HG02588 (cell line): ENCODE results near the gene GNAO1.

Experiments
- ATAC-seq: cut with Tn5 transposase; IDR thresholded peaks from one replicate; pipeline ENCODE4 v1.9.1; 2021; ENCODE audit warnings: mild to moderate bottlenecking, moderate library complexity; ENCODE audit not compliant: unreplicated experiment

GNAO1 gene

DNA sequence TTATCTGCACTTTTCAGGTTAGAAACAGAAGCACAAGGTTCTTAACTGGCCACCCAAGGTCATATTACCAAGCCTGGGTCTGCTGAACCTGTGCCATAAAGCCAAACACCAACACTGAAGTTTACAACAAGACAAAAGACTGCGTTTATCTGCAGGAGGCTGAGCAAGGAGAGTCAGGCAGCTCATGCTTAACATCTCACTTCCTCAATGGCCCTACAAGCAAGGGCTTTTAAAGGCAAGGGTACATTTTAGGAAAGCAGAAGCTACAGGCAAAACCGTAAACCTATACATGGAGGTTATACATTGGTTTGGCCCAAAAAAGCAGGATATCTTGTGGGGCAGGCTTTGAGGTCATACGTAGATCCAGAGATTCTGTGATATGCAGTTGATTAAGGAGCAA is 91.2 kb downstream of the GNAO1 start:
- no peak for ATAC-seq

DNA sequence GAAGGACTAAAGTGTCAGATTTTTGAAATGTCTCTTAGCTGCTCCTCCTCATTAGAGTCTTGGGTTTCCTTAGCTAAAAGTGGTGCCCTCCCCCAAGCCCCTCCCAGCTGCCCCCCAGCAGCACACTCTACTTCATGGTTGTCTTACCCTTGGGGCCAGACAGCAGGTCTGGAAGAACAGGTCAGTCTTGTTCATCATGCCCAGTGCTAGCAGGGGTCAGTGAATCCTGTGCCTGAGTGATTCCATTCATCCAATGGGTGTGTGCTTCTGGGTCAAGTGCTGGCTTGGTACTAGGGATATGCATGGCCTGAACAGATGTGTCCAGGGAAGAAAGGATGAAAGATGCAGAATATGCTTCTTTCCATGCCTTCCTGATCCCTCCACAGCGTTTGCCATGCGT is 93.2 kb downstream of the GNAO1 start:
- ATAC-seq: no peak

DNA sequence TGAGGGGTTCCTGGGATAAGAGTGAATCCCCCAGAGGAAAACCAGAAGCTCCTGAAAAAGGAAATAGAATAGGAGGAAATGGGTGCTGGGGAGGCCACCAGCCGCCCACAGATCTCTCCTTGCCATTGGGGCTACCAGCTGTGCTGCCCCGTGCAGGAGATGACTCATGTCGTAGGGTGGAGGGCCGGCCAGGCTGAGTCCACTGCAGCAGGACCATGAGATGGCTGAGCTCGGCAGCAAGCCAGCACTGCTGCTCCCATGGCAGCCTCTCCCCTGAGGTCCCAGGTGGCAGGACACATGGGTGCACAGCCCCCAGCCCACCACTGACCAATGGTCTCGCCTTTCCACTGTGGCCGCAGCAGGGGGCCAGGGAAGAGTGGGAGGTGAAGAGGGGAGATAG is 95.5 kb downstream of the GNAO1 start:
- ATAC-seq: no peak

DNA sequence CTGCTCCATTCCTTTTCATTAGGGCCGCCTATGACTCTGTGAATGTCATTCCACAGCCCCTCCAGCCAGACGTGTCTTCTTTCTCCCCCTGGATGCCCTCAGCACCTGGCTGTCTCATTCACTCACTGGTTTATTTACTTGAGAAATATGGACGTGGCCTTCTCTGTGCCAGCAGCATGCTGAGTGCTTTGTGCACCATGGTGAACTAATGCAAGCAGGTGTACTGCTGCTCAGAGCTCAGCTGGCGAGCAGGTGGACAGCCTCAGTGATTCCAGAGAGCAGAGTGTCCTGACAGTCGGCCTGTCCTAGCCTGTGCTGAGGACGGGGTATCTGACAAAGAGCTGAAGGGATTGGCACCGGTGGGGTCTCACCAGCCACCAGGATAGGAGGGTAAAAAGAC is 96.7 kb downstream of the GNAO1 start:
- ATAC-seq: no peak

DNA sequence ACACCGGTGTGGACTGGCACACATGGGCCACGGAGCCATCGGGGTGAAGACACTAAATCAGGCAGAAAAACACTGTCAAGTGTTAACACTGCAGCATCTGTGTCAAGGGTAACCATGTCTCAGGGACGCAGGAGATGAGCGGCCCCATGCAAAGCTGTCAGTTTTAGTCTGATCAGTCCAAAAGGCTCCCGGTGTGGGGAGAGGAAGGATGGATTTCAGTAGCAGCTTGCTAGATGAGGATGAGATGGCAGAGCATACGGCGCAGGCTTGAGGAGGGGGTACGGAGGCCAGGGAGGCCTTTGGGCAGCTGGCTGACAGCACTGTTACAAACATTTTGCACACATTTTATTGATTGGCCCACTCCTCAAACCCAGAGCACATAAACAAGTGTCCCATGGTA is 98.1 kb downstream of the GNAO1 start:
- no peak for ATAC-seq

DNA sequence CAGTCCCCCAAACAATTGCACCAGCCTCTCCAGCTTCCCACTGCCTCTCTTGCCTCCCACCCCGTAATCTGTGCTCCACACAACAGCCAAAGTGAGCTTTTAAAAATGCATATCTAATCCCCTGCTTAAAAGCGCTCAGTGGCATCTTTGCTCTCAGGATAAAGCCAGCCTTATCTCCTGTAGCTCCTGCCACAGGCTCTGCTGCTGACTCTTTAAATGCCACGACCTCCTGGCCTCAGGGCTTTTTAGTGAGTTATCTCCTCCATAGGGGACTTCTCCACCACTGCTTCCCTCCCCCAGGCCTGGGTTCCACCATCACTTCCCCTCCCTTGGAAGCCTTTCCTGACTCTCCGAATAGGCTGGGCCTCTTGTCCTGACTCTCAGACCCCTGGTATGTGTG is 98.6 kb downstream of the GNAO1 start:
- no peak for ATAC-seq

DNA sequence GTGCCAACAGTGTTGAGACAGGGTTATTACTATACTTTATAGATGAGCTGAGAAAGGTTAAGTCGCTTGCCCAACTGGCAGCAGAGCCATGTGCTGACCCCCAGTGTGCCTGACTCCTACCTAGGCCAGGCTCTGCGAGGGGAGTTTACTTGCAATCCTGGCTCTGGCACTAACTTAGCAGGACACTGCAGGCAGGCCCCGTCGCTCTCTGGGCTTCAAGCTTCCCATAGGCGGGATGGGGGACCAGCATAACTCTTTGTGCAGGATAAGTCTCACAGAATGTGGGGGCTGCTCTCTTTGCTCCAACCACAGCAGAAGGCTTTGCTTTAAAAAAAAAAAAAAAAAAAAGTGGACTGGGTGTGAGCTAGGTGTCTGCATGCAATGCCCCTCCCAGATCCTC is 102.7 kb downstream of the GNAO1 start:
- ATAC-seq: no peak

DNA sequence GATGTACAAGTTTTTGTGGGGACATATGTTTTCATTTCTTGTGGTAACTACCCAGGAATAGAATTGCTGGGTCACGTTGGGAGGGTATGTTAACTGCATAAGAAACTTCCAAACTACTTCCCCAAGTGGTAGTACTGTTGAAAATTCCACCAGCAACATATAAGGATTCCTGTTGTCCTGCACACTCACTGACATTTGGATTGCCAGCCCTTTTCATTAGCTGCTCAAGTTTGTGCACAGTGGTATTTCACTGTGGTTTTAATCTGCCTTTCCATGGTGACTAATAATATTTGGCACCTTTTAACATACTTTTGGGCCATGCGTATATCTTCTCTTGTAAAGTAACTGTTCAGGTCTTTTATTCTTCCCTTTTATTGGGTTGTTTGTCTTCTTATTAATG is 103.3 kb downstream of the GNAO1 start:
- no peak for ATAC-seq

DNA sequence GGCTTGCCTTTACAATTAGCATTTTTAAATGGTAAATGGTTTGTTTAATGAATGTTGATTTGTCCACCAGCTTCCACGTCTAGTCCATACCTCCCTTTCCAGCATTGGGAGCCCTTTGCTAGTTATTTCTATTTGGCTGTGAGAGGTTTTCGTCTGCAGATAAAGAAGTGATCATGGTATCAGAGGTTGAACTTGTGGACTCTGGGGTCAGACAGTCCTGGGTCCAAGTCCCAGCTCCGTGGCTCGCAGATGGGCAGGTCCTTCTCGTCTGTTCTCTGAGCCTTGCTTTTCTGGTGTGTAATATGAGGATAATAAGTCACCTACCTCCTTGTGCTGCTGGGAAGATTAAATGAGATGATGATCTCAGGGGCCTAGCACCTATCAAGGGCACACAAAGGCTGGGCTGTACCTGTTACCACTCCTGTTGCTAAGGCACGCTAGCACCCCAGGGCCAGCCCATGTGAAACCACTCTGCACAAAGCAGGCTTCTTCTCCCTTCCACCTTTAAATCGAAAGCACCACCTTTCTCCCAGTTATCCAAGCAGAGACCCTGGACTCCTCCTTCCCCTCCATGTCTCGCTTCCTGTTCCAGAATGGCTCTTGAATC is 103.9 kb downstream of the GNAO1 start:
- no peak for ATAC-seq

DNA sequence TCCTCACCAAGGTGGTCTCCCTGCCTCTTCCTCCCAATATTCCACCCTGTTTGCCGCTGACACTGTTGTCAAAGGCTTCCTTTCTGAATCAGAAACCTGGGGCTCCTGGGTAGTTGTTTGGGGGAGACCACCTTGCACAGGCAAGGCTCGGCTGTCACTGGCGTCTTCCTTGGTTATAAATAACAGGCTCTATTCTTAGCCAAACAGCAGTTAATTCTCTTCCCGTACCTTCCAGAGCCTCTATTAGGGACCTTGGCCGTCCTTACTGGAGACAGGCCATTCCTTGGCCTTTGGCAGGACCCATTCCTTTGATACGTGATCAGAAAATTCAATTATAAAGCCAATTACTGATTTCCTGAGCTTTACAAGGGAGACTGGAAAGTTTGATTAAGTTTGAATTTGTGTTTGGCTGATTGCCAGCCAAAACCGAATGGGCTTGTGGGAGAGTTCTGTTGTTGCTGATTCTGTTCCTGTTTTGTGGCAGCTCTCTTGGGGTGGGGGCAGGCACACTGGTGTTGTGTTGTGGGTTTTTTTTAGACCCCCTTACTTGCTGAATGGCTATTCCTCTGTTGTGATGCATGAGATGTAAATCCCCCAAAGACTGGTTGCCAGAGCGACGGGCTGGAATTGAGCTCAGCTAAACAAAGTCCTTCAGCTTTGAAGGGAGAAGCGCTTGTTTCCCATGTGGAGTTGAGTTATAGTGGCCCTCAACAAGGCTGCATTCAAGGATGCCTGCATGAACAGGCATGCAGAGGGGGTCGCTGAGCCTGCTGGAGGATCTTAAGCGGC is 104.6 kb downstream of the GNAO1 start:
- ATAC-seq: no peak

DNA sequence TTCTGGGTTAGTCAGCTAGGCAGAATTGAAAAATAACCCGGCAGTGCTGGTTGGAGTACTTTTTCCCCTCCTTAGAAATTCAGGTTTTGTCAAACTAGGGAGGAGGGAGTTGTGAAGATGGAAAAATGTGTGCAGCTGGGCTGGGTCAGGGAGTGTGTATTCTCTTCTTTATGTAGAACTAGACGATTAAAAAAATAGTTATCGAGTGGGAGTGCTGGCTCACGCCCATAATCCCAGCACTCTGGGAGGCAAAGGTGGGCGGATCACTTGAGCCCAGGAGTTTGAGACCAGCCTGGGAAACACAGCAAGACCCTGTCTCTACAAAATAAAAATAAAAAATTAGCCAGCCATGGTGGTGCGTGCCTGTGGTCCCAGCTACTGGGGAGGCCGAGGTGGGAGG is 106.4 kb downstream of the GNAO1 start:
- no peak for ATAC-seq

DNA sequence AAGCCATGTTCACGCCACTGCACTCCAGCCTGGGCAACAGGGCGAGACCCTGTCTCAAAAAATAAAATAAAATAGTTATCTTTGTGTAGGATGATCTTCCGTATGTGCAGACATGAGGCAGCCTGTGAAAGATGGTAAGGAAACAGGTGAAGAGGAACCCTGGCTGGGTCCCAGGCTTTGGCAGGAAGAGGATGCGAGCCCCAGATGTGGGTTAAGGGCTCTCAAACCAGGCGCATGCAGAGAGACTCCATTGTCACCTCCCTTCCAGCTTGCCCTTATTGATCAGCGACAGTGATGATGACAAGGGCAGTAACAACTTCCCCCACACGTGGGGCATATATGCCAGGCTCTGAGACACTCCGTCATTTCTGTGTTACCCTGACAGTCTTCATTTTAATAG is 106.8 kb downstream of the GNAO1 start:
- no peak for ATAC-seq

DNA sequence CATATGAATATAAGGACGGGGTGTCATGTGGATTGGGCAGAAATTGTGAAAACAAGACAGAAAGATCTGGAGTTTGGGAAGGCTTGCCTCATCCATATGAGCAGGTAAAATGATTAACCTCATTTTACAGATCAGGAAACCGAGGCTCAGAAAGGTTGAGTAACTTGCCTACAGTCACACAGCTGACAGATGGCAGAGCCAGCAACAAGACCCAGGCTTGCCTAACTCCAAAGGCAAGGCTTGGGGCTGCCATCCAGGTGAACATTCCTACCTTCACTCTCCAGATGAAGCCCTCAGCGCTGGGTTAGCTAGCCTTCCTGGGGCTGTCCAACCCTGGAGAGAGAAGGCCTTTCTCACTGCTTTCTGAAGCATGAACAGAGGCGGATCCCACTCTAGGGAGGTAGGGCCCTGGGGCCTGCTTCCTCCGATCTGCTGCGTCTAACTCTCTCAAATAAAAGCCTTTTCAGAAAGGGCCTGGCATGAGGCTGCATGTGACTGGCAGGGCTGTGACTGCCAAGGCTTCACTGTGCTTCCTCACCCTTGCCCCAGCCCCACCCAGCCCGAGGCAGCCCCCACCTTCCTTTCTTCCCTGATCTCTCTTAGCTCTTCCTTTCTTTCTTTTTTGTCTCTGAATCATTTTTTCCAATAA is 107.8 kb downstream of the GNAO1 start:
- ATAC-seq: no peak

DNA sequence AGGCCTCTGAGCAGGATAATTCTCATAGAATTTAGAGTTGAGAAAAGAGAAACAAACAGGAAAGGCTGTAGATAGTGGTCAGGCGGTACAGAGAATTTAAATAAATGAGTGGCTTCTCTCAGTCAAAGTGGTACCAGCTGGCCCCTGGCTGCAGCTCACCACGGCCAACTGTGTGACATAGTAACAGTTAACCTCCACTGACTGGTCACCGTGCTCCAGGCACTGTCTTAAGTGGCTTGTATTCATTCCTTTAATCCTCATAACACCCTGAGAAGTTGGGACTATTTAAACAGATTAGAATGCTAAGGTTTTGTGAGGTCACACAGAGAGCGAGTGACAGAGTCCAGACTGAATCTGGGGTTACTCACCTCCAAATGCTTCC is 108.9 kb downstream of the GNAO1 start:
- no peak for ATAC-seq

DNA sequence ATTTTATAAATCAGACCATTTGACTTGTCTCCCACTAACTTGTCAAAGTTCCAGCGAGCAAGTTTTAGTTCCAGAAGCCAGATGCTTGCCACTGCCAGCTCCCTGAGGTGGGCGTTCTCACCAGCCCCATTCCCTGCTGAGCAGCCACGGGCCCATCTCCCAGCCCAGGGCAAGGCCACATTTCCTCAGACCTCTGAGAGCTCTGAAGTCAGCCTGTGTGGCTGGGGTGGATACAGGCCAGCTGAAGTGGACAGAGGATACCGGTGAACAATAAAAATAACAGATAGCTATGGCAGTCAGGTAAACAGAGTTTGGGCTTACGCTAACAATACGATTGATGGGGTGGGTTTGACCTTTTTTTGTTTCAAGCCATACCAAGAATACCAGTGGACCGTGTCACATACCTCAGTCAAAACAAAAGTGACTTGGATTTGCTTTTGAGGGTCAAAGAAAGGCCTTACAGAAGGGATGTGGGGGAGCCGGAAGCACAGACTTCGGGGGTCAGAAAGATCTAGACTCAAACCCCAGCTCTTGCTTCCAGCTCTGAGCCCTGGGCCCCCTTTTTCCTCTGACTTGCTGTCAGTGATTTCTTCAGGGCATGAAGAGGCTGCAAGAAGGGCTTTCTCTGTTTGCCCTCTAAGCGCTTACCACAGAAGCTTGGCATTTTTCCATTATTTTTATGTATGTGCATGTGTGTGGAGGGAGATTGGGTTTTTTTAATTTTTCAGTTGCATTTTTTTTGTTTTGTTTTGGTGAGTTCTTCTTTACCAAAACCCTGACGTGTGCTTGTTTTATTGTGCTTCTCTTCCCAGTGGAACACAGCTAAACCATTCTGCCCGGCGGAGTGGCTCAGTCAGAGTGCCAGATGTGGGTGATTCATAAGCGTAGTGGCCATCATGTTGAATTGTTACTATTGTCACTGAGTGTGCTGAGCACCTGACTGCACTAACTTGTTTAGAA is 109.9 kb downstream of the GNAO1 start:
- ATAC-seq: no peak

DNA sequence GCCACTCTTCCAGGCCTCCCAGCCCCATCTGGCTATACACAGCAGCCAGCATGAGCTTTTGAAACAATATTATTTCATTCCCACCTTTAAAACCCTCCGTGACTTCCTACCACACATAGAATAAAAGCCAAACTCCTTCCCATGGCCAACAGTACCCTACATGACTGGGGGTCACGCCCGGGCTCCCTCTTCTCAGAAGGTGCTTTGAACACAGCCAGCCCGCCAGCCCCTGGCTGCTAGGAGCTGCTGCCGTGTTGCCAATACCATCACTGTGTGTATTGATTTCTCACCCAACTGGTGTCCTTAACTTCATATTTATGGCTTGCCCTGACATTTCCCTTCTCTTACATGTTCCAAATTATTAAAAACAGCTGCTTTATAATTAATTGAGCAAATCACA is 111.2 kb downstream of the GNAO1 start:
- no peak for ATAC-seq

DNA sequence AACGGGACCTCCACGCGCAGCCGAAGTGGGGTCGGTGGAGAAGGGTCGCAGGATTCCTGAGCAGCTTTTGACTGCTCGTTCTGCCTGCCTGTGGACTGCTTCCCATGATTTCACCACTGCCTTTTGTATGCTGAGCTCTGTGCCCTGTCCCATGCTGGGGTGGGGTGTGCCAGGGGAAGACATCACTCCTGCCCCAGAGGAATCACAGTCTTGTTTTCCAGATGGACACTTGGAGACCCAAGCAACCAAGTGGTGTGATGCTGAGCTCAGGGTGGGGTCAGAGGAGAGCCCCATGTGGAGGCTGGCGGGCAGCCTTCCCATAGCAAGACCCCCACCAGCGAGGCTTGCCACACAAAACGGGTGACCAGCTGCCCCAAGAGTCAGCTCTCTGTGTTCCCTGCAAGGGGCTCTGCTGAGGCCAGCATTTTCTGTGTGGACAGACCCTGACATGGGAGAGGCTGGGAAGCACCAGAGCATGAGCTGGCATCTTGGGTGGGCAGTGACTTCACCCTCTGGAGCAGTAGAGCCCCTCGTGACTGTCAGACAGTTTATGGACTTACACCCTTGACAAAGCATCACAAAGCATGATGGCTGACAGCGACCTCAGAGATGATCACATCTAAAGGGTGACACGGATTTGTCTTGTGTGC is 111.9 kb downstream of the GNAO1 start:
- no peak for ATAC-seq

DNA sequence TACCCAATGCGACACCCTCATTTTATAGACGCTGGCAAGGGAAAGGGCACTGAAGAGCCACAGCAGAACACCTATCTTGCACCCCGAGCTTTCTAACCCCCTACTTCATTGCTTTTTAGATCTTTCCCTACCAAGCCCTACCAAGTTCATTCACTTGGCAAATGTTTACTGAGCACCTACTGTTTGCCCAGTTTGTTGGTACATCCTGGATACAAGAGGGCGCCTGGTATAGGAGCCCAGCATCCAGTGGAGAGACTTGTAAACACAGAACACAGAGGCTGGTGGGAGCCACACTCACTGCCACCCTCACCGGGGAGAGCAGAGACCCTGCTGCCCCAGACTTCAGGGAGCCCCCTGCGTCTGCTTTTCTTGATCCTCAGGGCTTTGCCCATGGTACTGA is 112.6 kb downstream of the GNAO1 start:
- no peak for ATAC-seq

DNA sequence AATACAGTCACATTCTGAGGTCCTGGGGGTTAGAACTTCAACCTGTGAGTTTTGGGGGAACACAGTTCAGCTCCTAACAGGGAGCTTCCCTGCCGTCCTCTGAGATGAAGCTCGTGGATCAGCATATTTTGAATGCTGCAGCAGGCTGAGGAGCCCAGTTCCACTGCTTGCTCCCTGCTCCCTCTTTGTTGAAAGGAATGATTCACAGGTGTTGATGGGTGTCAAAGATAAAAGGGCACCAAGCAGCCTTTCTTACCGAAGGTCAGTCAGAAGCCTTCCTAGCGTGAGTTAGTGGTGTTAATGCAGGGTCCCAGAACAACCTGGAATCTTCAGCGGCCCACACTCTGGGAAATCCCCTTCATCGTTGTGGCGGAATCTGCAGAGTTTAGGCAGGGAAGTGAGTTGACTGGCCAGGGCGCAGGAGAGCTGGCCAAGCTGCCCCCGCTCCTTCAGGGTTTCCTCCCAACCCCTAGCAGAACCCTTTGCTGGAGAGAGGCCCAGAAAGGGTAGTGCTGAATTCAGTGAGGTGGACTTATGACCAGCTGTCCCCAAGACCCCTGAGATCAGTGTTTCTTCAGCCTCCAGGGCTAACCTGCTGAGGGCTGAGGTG is 114.8 kb downstream of the GNAO1 start:
- ATAC-seq: no peak
